Spleen (tissue), 7 donors: ENCODE results near the gene ARL15.

Experiments used
- CTCF ChIP-seq, 11 experiments: fragments of 200-600 bp in 7 of 11; fragments of 450-650 bp in 4 of 11; sonication (generic) in 4 of 11; IDR thresholded peaks in 8 of 11; conservative IDR thresholded peaks in 3 of 11; 1 replicate in 7 of 11; 2 replicates in 4 of 11; pipeline versions ENCODE4 v1.4.0 to v1.8.0; 2016 to 2021; ENCODE audit warnings: antibody characterized with exemption in 11 of 11, inconsistent platforms in 4 of 11, mild to moderate bottlenecking in 1 of 11
- POLR2A ChIP-seq, 3 donors: fragments of 450-650 bp; IDR thresholded peaks; one replicate each; pipeline ENCODE4 v1.5.1; 2017; ENCODE audit warnings: antibody characterized with exemption in 3 of 3, mild to moderate bottlenecking in 1 of 3
- POLR2AphosphoS5 ChIP-seq, 3 donors: sonication (generic); formaldehyde crosslinking; IDR thresholded peaks; one replicate each; pipeline ENCODE4 v1.5.1; 2017; ENCODE audit warnings: antibody characterized with exemption in 3 of 3
- donor health status: DM: no; HTN: no; CAD: no; lungs with moderate emphysema.
- donor health status: DM: no; HTN: no; CAD: no.
- donor health status: DM: no; HTN: no; CAD: no.

- TF ChIP-seq CTCF (IDR thresholded peaks at IDR 0.05 in 8 of 11, conservative IDR thresholded peaks at IDR 0.05 in 3 of 11) (no peak), POLR2A (IDR thresholded peaks at IDR 0.05) (no peak), POLR2AphosphoS5 (IDR thresholded peaks at IDR 0.05) (no peak)
These were observed 426.0 kb downstream of the ARL15 start for GRCh38 chr5:53884417-53884816.
